ENCODE data around the gene TEX51.

TEX51 gene

DNA sequence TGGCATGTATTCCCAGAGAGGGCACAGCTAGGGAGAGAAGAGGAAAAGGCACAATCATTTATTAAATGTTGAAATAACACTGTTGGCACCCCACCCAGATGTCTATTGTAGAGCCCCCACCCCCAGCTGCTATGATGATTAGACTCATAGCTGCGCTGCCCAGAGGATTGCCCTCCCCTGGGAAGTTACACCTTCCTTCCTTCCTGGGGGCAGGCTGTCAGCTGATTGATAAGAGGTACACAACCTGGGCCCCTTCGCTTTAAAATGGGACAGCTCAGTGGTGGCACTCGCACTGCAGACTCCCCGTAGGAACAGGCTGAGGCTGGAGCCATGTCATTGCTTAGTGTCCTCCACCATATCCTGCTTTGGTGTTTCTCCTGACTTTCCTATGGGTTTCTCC is 18.1 kb downstream of the TEX51 start:
- no peak for DNase-seq

DNA sequence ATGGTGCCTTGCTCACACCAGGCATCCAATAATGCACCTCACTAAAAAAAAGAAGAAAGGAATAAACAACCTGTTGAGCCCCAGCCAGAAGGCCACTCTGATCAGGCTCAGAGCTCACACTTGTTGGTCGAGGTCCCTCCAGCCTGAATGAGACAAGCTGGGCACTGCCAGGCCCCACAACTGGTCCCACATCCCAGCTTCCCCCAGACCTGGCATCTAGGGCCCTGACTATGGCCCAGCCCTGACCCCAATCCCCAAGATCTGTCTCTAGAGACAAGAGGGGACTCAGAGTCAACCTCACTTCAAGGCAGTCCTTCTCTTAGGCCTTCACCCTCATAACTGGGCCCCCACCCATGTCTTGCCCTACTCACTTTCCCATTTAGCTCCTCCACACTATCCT is 22.4 kb downstream of the TEX51 start:
- DNase-seq: no peak

DNA sequence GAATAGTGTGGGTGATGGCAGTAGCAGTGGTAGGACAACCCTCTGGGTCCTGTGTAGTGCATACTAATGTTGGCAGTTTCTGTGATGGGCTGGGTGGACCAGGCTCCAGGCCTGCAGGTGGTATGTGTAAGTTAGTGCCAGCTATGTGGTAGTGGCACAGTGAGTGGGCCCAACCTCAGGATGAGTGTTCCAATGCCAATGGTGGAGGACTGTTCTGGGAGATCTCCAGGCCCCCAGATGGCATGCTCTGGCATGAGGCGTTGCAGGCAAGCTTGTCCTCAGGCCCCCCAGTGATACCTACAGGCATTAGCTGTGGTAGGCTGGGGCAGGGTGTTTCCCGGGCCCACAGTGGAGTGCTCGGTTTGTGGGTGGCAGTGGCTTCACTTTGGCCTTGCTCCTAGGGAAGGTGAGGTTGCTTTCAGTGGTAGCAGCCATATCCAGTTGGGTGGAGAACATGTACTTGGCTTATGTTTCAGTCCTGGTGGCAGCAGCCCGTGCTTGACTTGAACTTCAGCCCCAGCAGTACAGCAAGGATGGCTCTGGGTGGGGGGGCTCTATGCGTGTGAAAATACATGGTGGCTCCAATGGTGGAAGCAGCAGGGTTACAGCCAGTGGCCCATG is 32.4 kb downstream of the TEX51 start:
- no peak for DNase-seq

GRCh38 chr2:126932529-126932928 is 33.8 kb downstream of the TEX51 start:
- no peak for DNase-seq

DNA sequence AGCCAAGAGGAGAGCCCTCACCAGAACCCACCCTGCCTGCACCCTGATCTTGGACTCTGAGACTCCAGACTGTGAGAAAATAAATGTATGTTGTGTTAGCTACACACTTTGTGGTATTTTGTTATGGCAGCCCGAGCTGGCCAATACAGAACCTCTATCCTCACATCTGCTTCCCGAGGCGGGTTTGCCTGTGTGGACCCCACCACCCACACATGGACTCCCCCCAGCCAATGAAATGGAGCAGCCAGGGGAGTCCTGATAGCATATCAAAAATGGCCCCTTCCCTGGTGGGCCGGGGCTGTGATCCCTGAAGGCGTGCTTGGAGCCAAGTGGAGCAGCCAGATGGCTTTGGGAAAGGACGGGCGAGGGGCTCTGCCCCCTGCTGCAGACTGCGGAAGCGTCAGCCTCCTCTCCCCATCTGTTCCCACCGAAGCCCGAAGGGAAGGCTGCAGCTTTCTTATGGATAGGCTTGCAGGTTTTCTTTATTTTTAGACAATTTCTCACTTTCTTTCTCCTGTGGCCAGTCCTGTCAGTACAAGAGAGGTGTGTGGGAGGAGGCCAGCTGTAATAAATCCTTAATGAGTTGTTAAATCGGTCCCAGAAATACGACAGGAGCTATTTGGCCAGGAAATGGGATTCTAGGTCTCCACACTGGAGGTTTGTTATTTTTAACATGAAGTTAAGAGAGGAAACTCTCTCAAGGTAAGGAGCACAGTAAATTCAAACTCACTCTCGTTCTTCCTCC is 34.4 kb downstream of the TEX51 start:
- DNase-seq: no peak

DNA sequence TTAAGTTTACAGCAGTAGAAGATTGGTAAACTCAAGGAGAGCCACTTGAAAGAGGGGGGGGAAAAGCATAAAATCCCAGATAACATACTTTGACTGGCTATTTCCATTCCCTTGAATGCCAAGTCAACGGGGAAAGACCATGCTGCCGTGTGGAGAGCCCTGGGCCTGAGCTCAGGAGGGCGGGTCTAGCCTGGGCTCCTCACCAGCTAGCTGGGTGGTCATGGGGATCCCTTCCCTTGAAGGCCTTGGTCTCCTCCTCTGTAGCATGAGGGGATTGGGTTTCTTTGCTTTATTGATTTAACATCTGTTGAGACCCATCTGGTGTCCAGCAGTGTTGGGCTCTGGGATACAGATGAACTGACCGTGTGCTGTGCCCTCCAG is 35.0 kb downstream of the TEX51 start:
- no peak for DNase-seq

- DNase-seq: no peak
Measured at GRCh38 chr2:126934809-126935208, 36.1 kb downstream of the TEX51 start.

DNA sequence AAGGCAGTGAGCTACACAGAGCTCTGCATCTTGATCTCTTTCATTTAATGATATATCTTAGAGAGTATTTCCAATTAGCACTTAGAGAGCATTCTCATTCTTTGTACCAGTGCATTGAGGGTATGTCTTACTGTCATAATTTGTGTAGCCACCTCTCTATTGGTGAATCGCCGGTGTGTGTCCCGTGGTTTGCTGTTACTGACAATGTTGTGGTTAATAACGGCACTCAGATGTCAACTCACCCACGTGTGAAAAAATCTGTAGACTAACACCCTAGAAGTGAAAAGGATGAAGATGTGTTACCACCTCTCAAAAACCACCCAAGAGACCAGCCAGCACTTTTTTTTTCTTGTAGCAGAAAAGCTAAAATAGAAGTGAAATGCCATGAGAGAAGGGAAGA is 37.1 kb downstream of the TEX51 start:
- DNase-seq: no peak

- DNase-seq: no peak
Measured at GRCh38 chr2:126936219-126936723, 37.6 kb downstream of the TEX51 start.

GRCh38 chr2:126940331-126940730 is 41.6 kb downstream of the TEX51 start:
- no peak for DNase-seq

DNA sequence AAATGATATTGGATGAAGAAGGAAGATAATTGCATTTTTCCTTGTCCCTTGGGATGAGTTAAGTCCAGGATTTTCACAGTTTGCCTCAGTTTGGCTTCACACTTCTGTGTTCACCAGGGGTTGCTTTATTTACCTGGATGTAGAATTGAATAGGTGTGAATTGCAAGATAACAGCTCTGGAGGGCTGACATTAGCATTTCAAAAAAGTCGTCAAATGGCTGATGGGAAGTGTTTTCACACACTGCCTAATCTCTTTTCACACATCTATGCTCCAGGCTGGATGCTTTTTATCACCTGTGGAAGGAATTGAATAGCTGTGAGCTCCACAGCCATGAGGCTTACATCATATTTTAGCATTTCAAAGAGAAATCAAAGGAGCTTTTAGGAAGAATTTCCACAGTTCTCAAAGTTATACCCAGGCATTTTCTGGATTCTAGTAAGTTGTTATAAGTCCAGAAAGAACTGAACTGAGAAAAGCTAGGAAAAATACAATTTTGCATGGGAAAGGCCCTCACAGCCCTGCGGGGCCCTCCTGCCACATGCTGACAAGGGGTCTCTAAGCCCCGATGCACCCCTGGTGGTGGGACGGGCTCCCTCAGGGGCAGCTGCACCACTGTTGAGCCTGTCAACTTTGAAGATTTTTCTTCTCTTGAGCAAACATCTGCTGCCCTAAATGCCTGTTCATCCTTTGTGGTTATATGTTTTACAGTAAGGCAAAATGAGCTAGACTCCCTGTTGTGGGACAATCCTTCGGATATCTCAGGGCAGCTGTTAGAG is 43.9 kb downstream of the TEX51 start:
- DNase-seq: no peak

DNA sequence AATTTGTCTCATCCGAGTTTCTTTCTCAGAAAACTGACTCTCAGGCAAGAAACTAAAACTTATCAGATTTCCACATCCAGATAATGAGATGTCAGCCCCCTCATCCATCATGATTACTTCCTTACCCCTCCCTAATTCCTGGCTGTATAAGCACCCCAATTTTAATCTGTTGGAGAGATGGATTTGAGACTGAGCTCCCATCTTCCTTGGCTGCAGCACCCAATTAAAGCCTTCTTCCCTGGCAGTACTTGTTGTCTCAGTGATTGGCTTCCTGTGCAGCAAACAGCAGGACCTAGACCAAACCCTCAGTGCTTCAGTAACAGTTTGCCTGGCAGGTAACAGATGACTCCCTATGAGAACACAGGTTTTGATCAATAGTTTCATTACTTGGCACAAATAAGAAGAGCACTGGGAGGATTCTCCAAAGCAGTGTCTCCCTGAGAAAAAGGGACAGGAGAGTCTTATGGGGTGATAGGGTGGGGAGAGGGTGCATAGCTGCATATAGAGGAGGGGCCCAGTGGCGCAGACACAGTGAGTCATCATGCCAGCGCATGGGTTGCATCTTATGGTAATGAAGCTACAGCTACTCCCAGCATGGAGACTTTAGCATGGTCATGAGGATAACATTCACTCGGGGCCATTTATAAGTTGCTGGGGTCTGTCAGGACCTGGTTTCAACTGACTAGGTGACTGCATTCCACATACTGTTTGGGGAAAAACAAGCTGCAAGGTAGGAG is 45.1 kb downstream of the TEX51 start:
- no peak for DNase-seq

DNA sequence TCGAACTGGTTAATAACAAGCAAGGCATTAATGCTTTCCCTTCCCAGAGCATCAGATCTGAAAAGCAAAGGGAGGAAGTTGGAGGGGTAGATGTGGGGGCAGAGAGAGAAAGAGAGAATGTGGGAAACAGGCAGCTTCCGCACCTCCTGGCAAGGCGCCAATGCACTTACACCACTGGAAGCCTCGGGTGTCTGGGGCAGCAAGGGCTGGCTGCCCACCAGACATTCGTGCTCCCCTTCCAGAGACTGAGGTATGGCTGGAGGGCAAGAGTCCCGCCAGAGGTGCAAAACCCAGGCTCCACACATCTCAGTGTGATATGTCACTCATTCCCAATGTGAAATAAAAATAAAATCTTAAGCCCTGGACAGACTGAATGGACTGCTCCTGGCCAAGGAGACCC is 46.4 kb downstream of the TEX51 start:
- no peak for DNase-seq

GRCh38 chr2:126946318-126947102 is 47.8 kb downstream of the TEX51 start:
- no peak for DNase-seq

- DNase-seq: no peak
Measured at GRCh38 chr2:126947103-126947429, 48.4 kb downstream of the TEX51 start.

- DNase-seq: no peak
Measured at GRCh38 chr2:126949775-126950174, 51.1 kb downstream of the TEX51 start.

GRCh38 chr2:126950504-126950903 is 51.8 kb downstream of the TEX51 start:
- DNase-seq: no peak

All from NCI-H69 (cell line).